OCI-LY7 (cell line): ENCODE data around the gene PC. TPM values are rescaled to one million over a fixed set of nuclear protein-coding genes. Genes with fewer than 3 reads are reported as not detected.

Experiments
- BruUV-seq: library from RNA; stranded (reverse); fragments of 400-500 nt; replicated peaks from 2 replicates; lab custom pipeline; 2021; lab: Mats Ljungman, UMichigan
- CTCF ChIA-PET: fragments of 300-600 bp; sonication (Branson Sonifier 250); formaldehyde crosslinking; loops from one replicate; lab custom pipeline; 2022; ENCODE audit warnings: antibody characterized with exemption; ENCODE audit not compliant: unreplicated experiment; lab: Charles Lee
- POLR2A ChIA-PET: fragments of 300-600 bp; sonication (Branson Sonifier 250); formaldehyde crosslinking; loops from one replicate; lab custom pipeline; 2022; ENCODE audit warnings: antibody characterized with exemption; lab: Charles Lee
- DNase-seq: peaks from one replicate; pipeline ENCODE4 v3.0.0-alpha.2; 2015; ENCODE audit warnings: low spot score
- H2AFZ ChIP-seq: fragments of 200-600 bp; sonication (generic), shearing (Covaris generic); 2 replicates; pipeline ENCODE4 v1.6.1; 2014; ENCODE audit warnings: mild to moderate bottlenecking, antibody characterized with exemption, low read length, moderate library complexity
- H3K27ac ChIP-seq: fragments of 200-600 bp; sonication (generic); 2 replicates; pipeline ENCODE4 v1.5.1; 2014; ENCODE audit warnings: mixed run types, low read depth, mild to moderate bottlenecking, moderate library complexity, low read length, inconsistent platforms; ENCODE audit not compliant: poor library complexity, severe bottlenecking
- H3K36me3 ChIP-seq: fragments of 200-600 bp; sonication (generic); 2 replicates; pipeline ENCODE4 v1.6.1; 2014; ENCODE audit warnings: mild to moderate bottlenecking, antibody characterized with exemption, low read length, moderate library complexity, mixed read lengths; ENCODE audit not compliant: insufficient read depth
- H3K4me1 ChIP-seq: fragments of 200-600 bp; sonication (generic); 2 replicates; pipeline ENCODE4 v1.5.1; 2014; ENCODE audit warnings: mild to moderate bottlenecking, low read length; ENCODE audit not compliant: insufficient read depth, poor library complexity, severe bottlenecking
- H3K4me2 ChIP-seq: fragments of 200-600 bp; sonication (generic); 2 replicates; pipeline ENCODE4 v1.6.1; 2014; ENCODE audit warnings: mild to moderate bottlenecking, low read length
- H3K4me3 ChIP-seq: fragments of 200-600 bp; sonication (generic); 2 replicates; pipeline ENCODE4 v1.5.1; 2014; ENCODE audit warnings: mild to moderate bottlenecking, low read depth, low read length; ENCODE audit not compliant: poor library complexity, severe bottlenecking
- H3K79me2 ChIP-seq: fragments of 200-600 bp; sonication (generic); 2 replicates; pipeline ENCODE4 v1.6.1; 2016; ENCODE audit warnings: low read depth, mild to moderate bottlenecking, low read length, moderate library complexity, mixed read lengths; ENCODE audit not compliant: insufficient read depth
- H3K9me2 ChIP-seq: fragments of 200-600 bp; sonication (generic); 2 replicates; pipeline ENCODE4 v1.6.1; 2016; ENCODE audit warnings: mild to moderate bottlenecking, low read length, mixed read lengths; ENCODE audit not compliant: insufficient read depth
- H3K9me3 ChIP-seq: fragments of 200-600 bp; sonication (generic); 2 replicates; pipeline ENCODE4 v1.6.1; 2014; ENCODE audit warnings: mild to moderate bottlenecking, mixed run types, low read length, mixed read lengths
- H4K20me1 ChIP-seq: fragments of 200-600 bp; sonication (generic); 2 replicates; pipeline ENCODE4 v1.6.1; 2014; ENCODE audit warnings: mild to moderate bottlenecking, antibody characterized with exemption, low read length, moderate library complexity, mixed read lengths; ENCODE audit not compliant: insufficient read depth
- EZH2phosphoT487 ChIP-seq: fragments of 200-600 bp; sonication (generic); IDR thresholded peaks from 2 replicates; pipeline ENCODE4 v1.6.1; 2018; ENCODE audit warnings: low read depth, borderline replicate concordance, mild to moderate bottlenecking, mixed run types, antibody characterized with exemption, low read length, moderate library complexity, mixed read lengths
- intact Hi-C: fragments of 100-400 bp; cut with micrococcal nuclease; formaldehyde crosslinking; loops from one replicate; pipeline ENCODE4 v1.10.0; 2022; ENCODE audit not compliant: unreplicated experiment
- total RNA-seq, 2 experiments: library from RNA; depleted of rRNA in 1 of 2; stranded (reverse); fragments of >200 nt in 1 of 2; shearing (Covaris generic) in 1 of 2; gene quantifications; 2 replicates each; pipeline ENCODE4 v1.2.3, GENCODE V29; 2014 to 2022
- TF ChIP-seq, protein P1 (sequence below): fragments of 200-600 bp; sonication (generic); conservative IDR thresholded peaks from 2 replicates; pipeline ENCODE4 v1.5.1; 2014; ENCODE audit warnings: mild to moderate bottlenecking, antibody characterized with exemption, low read length, moderate library complexity, mixed read lengths

PC gene
- total RNA-seq, 2 experiments from 2014 or later = 10.4 to 12.7 TPM

DNA sequence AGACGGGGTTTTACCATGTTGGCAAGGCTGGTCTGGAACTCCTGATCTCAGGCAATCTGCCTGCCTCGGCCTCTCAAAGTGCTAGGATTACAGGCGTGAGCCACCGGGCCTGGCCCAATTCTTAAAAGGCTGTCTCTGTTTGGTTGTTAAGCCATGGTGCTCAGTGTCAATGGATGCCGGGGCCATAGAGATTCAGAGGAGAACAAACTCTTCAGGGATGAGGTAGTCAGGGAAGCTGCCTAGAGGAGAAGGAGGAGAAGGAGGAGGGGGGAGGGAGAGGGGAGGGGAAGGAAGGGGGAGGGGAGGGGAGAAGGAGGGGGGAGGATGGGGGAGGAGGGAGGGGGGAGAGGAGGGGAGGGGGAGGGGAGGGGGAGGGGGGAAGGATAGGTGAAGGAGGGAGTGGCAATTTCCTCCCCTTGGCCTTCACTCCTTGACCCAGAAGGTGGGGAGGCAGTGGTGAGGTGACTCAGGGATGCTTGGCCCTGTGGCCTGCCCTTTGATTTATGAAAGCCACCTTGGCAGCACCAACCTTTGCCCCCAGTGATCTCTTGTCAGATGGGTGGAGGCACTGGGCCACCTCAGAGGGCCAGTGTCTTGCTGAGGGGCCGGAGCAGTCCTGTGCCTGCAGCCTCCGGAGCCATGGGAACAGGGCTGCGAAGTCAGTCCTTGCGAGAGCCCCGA, 16.7 kb upstream of the PC start, which contains the start of gene C11orf86:
C11orf86 (plus strand) TSS at position 581 of the 681 bp plus-strand sequence; CDS start at position 640, 59 bp downstream.
- H2AFZ ChIP-seq = no peak within 1 kb of the TSS
- no peaks in the 10 kb centered on the region for H4K20me1 ChIP-seq
- H3K4me2 ChIP-seq = no peak within 1 kb of the TSS
- intact Hi-C loops = loop anchor here (5.0 to 10.0 kb wide), 2 partner anchors 93 to 280 kb away; no protein-coding TSS in a partner anchor
- TF ChIP-seq, protein P1, sequence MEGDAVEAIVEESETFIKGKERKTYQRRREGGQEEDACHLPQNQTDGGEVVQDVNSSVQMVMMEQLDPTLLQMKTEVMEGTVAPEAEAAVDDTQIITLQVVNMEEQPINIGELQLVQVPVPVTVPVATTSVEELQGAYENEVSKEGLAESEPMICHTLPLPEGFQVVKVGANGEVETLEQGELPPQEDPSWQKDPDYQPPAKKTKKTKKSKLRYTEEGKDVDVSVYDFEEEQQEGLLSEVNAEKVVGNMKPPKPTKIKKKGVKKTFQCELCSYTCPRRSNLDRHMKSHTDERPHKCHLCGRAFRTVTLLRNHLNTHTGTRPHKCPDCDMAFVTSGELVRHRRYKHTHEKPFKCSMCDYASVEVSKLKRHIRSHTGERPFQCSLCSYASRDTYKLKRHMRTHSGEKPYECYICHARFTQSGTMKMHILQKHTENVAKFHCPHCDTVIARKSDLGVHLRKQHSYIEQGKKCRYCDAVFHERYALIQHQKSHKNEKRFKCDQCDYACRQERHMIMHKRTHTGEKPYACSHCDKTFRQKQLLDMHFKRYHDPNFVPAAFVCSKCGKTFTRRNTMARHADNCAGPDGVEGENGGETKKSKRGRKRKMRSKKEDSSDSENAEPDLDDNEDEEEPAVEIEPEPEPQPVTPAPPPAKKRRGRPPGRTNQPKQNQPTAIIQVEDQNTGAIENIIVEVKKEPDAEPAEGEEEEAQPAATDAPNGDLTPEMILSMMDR = no peak
- TF ChIP-seq EZH2phosphoT487 = no peak
- no TSS peak for BruUV-seq
- ChIA-PET CTCF (interaction anchor here (1.1 kb wide), 1 partner anchor 32 kb away, joined by 3 read pairs; no protein-coding TSS in a partner anchor), POLR2A (no interaction called here)
- DNase-seq = no peak
- no peaks in the 10 kb centered on the region for H3K36me3 ChIP-seq
- no peaks in the 10 kb centered on the region for H3K4me1 ChIP-seq
- H3K79me2 ChIP-seq = no peaks in the 10 kb centered on the region
- H3K27ac ChIP-seq = no peak within 1 kb of the TSS
- H3K9me2 ChIP-seq = no peaks in the 10 kb centered on the region
- no peaks in the 10 kb centered on the region for H3K9me3 ChIP-seq
- no peak within 1 kb of the TSS for H3K4me3 ChIP-seq

GRCh38 chr11:66973956-66974580, 15.9 kb upstream of the PC start:
- no peak overlapping the region for H3K4me2 ChIP-seq

More at GRCh38 chr11:66973956-66974580, 15.9 kb upstream of the PC start:
- no peaks in the 10 kb centered on the region for H3K36me3 ChIP-seq
- H3K9me3 ChIP-seq = no peaks in the 10 kb centered on the region
- DNase-seq = no peak
- H3K9me2 ChIP-seq = no peaks in the 10 kb centered on the region
- ChIA-PET CTCF (no interaction called here), POLR2A (no interaction called here)
- no peak overlapping the region for H3K4me3 ChIP-seq
- no peaks in the 10 kb centered on the region for H4K20me1 ChIP-seq
- no peak overlapping the region for H2AFZ ChIP-seq
- no peak overlapping the region for H3K27ac ChIP-seq
- no peaks in the 10 kb centered on the region for H3K79me2 ChIP-seq
- BruUV-seq = no TSS peak
- intact Hi-C loops = loop anchor here (10.0 kb wide), 1 partner anchor 279 kb away; no protein-coding TSS in a partner anchor
- no peaks in the 10 kb centered on the region for H3K4me1 ChIP-seq
- no peak for TF ChIP-seq EZH2phosphoT487
- TF ChIP-seq, protein P1 = no peak
